Right renal pelvis (tissue), 4 donors: ENCODE measurements around the gene GABRR1. TPM values are rescaled to one million over a fixed set of nuclear protein-coding genes. Genes with fewer than 3 reads are reported as not detected.
"Not testable (repeated sequence)": the region's sequence is repeated elsewhere in the genome, so short reads cannot be mapped to it uniquely, and the experiment has no call there.

Experiments
- DNase-seq, 4 donors: peaks; one replicate each; pipeline ENCODE4 v3.0.0-alpha.2; 2013; ENCODE audit warnings: low read depth in 4 of 4, low spot score in 3 of 4, missing footprints in 1 of 4
- polyA plus RNA-seq, 4 donors: library from polyadenylated mRNA; unstranded; fragments of 120-200 nt; gene quantifications; one replicate each; pipeline ENCODE4 v1.2.1, GENCODE V29; 2013; ENCODE audit not compliant: insufficient read length in 4 of 4

The GABRR1 gene
- 1 to 10 TPM; 1.3 to 2.9 (median 2.4) TPM for polyA plus RNA-seq

GRCh38 chr6:89217299-89217910 is at the start of gene GABRR1:
Gene GABRR1, minus strand, starts transcription at chr6:89217358. Its CDS starts 36 bp downstream, at chr6:89217322.
- DNase-seq, result peak in 2 of 4 donors; percentile 26 to 28

DNA sequence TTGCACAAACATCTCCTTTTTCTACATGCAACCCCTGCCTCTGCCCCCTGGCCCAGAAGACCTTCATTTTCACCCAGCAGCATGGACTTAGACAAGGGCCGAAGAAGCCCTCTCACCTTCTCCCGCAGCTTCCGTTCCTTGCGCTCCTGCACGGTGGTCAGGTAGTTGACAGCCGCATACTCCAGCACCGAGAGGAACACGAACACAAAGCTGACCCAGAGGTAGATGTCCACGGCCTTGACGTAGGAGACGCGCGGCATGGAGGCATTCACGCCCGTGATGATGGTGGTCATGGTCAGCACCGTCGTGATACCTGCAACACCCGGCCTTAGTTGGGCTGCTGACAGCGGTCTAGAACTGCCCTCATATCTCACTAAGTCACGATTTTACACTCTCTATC is 47.1 kb upstream of the GABRR1 start:
- DNase-seq, result no peak

DNA sequence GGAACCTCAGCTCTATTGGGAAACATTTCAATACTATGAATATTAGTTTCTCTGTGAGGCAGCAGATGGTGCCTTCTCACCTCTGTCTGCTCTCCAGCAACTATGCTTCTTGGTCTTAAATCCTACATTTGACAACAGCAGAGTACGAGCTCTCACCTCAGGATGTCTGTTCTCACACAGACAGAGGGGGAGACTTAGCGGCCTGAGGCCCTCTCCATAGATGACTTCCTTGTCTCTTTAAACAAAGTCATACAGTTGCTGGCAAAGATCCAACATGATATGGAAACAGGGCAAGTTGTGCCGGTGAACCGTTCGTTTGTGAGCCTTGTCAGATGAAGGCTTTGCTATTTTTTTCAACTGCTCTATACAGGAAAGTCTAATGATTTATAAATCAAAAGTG is 43.7 kb upstream of the GABRR1 start:
- no peak for DNase-seq

- DNase-seq, result no peak
Observed at GRCh38 chr6:89260310-89260709, 43.2 kb upstream of the GABRR1 start.

DNA sequence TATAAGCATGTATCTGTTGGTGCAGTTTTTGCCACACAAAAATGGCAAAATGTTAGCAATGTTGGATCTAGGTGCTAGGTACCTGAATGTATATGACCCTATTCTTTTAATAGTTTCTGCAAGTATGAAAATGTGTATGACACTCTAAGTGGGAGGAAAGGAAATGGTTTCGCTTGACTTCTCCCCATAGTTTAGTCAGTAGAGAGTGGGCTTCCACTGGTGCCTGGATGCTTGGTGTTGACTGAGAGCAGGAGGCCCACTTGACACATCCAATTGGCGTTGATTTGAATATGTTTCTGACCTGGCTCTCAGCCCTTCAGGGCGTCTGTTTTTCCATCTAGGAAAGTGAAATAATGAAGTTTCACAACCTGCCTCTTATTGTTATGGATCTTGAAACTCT is 41.8 kb upstream of the GABRR1 start:
- no peak for DNase-seq

- no peak for DNase-seq
Observed at GRCh38 chr6:89257781-89258180, 40.6 kb upstream of the GABRR1 start.

DNA sequence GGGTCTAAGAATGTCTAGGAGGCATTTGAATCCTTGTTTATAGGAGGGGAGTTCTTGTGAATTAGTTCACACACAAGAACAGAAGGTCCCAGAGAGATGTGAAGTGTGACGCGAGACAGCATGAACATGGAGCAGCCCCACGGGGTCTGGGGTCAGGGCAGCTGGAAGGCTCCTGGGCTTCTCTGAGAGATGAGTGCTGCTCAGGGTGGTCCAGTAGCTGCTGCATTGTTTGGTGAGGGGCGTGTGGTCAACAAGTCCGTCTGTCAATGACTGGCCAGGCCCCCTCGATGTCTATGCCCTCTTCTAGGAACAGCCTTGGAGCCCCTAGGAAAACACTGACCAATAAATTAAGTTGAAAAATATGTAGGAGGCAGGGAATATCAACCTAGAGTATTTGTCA is 40.2 kb upstream of the GABRR1 start:
- DNase-seq, result no peak

DNA sequence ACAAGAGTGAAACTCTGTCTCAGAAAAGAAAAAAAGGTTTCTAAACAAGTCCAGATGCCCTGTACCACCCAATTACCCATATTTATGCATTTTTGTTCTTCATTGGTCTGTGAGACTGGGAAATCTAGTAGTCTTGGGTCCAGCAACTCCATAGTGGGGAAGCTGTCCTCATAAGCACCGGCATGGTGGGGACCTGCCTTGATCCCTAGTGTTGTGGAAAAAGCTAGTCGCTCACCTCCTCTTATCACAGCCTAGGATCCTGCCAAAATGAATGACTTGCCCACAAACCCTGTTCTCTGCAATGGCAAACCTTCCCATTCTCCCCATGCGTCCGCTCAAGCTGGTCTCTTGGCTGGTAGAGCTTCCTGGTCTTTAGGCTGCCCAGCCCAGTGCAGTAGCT is 38.3 kb upstream of the GABRR1 start:
- DNase-seq, result no peak

DNA sequence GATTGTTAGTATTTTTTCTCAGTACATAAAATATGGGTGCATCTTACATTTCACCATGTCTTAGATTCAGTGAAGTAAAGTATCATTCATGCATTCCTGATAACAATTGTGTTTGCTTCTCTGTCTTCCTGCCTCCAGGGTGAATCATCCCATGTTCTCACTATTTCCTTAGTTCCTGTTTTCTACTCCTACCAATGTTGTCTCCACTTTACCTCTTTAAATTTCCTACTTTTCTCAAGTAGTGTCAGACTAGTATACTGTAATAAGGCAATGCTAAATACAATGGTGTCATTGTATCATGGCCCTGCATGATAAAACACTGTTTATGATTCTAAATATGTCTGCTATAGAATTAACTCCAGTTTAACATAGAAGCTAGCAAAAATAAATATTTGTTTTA is 37.4 kb upstream of the GABRR1 start:
- DNase-seq, result no peak

DNA sequence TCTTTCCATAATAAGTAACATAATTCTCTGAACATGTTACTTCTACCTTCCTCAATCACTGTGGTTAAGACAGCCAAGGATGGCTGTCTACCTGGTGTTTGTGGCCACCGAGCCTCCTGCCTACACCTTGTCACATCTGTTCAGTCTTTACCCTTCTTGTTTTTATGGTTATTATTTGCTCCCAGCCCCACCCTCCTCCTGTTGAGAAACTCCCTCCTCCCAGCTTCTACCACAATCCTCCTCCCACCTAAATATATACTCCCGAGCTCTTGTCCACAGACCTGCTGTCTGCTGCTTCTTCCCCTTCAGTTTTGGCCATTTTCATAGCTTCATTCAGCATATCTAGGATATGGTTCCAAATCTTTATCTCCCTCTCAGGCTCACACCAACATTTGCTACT is 35.7 kb upstream of the GABRR1 start:
- no peak for DNase-seq

- DNase-seq, result no peak
Observed at GRCh38 chr6:89251976-89252375, 34.8 kb upstream of the GABRR1 start.

DNA sequence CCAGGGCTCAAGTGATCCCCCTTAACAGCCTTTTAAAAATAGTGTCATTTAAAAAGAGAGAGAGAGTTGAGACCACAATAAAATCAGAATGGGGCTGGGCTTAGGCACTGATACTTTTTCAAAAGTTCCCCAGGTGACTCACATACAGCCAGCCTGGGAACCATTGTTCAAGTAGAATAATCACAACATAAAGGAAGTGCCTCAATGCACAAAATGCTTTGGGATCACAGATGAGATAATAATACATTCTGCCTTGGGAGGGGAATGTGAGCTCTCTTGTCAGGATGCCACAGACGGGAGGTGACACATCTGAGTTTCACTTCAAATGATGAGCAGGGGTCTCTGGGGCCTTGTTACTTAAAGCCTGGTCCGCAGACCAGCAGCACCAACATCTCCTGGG is 34.0 kb upstream of the GABRR1 start:
- no peak for DNase-seq

DNA sequence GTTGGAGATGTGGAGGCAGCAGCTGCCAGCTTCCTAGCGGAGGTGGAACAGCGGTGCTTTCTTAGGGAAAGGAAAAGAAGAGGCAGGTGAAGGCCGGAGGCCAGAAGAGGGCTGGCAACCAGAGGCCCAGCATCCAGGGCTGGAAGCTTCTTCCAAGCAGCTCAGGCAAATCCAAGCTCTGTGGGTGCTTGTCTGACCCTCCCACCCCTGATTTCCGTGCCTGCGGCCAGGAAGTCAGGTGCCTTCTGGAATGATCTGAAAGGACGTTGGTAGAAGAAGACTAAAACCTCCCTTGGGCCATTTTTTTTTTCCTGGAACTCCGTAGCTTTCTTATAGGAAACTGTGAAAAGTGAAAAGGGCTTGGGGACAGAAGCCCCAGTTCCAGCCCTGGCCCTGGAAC is 33.1 kb upstream of the GABRR1 start:
- DNase-seq, result no peak

DNA sequence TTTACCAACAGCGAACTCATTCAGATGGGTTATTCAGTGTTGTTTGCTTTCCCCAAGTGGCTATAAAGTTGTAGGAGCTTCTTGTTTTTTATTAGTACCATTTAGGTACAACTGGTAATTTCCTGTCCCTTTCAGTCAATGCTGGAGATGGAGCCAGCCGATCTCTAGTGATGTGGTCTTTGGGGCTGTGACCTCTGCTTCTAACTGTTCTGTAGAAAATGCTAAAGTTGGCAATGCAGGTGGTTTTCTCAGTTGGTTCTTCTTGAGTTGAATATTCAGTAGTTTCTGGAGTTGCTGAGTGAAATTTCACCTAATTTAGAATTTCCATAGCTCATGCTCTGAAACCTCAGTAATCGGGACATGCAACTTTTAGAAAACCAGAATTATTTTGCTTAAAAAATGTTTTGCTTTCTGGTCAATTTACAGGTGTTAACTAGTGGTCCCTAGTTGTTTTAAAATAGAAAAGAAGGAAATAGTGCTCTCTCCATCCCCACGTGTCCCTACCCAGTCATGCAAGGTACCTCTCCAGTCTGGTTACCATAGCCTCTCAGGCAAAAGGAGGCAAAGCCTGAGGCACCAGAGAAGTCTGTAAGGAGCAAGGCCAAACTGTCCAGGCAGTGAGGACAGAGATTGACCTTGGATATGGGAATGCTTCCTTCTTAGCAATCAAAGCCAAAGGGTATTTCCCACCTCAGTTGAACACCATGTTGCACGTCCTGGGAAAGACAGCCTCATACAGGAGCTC is 27.3 kb upstream of the GABRR1 start:
- DNase-seq, result no peak

DNA sequence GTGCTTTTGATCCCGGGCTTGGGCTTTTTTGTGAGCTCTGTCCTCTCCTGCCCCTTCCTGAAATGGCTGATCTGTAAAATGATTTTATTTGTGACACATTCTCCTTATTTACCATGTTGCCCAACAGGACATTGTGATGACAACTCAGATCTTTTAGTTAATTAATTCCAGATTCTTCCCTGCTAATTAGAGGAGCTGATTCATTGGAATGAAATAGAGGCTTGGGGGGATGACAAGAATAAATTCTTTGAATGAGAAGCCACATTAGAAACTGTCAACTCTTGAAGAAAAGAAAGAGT is 26.1 kb upstream of the GABRR1 start:
- DNase-seq, result no peak

GRCh38 chr6:89242574-89243330 is 25.6 kb upstream of the GABRR1 start:
- peak; percentile 21 to 44 (median 38) for DNase-seq

DNA sequence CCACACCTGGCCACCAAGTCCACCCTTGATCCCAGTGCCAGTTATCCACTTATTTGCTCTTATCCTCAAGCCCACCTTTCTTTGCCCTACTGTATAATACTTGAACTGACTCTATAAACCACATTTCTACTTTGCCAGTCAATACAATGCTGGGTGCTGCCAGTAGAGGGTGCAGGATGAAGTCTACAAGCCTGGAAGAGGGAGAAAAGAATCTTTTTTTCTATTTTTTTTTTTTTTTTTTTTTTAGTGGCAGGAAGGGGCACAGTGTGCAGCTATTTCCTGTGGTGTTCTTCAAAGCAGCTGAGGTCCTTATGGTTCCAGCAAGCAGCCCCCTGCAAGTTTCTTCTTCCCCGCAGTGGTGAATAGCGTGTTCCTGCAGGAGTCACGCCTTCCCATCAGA is 22.2 kb upstream of the GABRR1 start:
- DNase-seq, result no peak

- DNase-seq, result no peak
Observed at GRCh38 chr6:89237158-89237557, 20.0 kb upstream of the GABRR1 start.

DNA sequence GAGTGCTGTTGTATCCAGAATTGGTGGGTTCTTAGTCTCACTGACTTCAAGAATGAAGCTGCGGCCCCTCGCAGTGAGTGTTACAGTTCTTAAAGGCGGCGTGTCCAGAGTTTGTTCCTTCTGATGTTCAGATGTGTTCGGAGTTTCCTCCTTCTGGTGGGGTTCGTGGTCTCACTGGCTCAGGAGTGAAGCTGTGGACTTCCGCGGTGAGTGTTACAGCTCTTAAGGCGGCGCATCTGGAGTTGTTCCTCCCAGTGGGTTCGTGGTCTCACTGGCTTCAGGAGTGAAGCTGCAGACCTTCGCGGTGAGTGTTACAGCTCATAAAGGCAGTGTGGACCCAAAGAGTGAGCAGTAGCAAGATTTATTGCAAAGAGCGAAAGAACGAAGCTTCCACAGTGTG is 16.4 kb upstream of the GABRR1 start:
- DNase-seq, result not testable (repeated sequence)

GRCh38 chr6:89222712-89223039 is 5.5 kb upstream of the GABRR1 start:
- no peak for DNase-seq

DNA sequence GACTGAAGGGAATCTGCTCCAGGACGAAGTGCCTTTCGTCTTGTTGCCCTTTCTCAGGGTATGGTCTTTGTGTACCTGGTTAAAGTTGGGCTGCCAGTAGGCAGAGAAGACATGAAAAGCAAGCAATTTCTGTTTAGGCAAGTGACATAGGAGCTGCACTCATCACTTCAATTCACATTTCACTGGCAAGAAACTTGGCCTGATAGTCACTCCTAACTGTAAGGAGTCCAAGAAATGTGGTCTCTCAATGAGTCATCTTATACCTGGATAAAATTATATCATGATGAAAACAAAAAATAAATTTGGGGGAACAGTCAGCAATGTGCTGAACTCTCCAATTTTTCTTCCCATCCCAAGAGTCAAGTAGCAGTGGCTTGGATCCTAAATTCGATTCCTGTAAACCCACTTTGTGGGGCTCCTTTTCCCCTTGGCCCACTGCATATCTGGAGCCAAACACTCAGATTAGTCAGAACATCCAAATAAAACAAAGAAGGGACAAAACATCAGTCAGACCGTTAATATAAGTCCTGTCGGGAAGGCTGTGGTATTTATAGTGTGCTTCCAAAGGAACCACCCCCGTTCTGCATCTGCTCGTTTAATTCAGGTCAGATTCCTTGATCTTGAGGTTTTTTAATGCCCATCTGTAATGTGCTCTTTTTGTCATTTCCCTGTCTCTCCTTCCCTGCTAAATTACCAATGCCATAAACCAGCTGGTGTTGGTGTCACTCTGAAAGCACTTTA is 5.0 kb upstream of the GABRR1 start:
- no peak for DNase-seq
